ENCODE results near the gene PLG.
"Not testable (repeated sequence)": the region's sequence is repeated elsewhere in the genome, so short reads cannot be mapped to it uniquely, and the experiment has no call there.

- TF ChIP-seq MZF1 (tag by site-specific recombination; IDR thresholded peaks at IDR 0.05; ENCODE audit: borderline replicate concordance); YY1 (tag by site-specific recombination; IDR thresholded peaks at IDR 0.05); CTCF (tag by site-specific recombination; IDR thresholded peaks at IDR 0.05); ZNF501 (tag by site-specific recombination; IDR thresholded peaks at IDR 0.05); ZBTB7A (tag by site-specific recombination; IDR thresholded peaks at IDR 0.05; ENCODE audit: low read depth); ZBTB21 (tag by site-specific recombination; IDR thresholded peaks at IDR 0.05); ZNF660 (tag by site-specific recombination; IDR thresholded peaks at IDR 0.05): not testable (repeated sequence)
- TF ChIP-seq, protein P1, sequence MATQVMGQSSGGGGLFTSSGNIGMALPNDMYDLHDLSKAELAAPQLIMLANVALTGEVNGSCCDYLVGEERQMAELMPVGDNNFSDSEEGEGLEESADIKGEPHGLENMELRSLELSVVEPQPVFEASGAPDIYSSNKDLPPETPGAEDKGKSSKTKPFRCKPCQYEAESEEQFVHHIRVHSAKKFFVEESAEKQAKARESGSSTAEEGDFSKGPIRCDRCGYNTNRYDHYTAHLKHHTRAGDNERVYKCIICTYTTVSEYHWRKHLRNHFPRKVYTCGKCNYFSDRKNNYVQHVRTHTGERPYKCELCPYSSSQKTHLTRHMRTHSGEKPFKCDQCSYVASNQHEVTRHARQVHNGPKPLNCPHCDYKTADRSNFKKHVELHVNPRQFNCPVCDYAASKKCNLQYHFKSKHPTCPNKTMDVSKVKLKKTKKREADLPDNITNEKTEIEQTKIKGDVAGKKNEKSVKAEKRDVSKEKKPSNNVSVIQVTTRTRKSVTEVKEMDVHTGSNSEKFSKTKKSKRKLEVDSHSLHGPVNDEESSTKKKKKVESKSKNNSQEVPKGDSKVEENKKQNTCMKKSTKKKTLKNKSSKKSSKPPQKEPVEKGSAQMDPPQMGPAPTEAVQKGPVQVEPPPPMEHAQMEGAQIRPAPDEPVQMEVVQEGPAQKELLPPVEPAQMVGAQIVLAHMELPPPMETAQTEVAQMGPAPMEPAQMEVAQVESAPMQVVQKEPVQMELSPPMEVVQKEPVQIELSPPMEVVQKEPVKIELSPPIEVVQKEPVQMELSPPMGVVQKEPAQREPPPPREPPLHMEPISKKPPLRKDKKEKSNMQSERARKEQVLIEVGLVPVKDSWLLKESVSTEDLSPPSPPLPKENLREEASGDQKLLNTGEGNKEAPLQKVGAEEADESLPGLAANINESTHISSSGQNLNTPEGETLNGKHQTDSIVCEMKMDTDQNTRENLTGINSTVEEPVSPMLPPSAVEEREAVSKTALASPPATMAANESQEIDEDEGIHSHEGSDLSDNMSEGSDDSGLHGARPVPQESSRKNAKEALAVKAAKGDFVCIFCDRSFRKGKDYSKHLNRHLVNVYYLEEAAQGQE (tag by site-specific recombination; IDR thresholded peaks at IDR 0.05): not testable (repeated sequence)
- TF ChIP-seq, protein P2, sequence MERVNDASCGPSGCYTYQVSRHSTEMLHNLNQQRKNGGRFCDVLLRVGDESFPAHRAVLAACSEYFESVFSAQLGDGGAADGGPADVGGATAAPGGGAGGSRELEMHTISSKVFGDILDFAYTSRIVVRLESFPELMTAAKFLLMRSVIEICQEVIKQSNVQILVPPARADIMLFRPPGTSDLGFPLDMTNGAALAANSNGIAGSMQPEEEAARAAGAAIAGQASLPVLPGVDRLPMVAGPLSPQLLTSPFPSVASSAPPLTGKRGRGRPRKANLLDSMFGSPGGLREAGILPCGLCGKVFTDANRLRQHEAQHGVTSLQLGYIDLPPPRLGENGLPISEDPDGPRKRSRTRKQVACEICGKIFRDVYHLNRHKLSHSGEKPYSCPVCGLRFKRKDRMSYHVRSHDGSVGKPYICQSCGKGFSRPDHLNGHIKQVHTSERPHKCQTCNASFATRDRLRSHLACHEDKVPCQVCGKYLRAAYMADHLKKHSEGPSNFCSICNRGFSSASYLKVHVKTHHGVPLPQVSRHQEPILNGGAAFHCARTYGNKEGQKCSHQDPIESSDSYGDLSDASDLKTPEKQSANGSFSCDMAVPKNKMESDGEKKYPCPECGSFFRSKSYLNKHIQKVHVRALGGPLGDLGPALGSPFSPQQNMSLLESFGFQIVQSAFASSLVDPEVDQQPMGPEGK (tag by site-specific recombination; IDR thresholded peaks at IDR 0.05): not testable (repeated sequence)
Observed at GRCh38 chr6:160788126-160788525, 86.1 kb downstream of the PLG start.
